Heart left ventricle (tissue), 13 donors: ENCODE results near the gene DNAJC3.

Experiments
- CTCF ChIP-seq, 12 donors: fragments of 200-600 bp; sonication (generic) in 4 of 12; IDR thresholded peaks; one replicate each; pipeline versions ENCODE4 v1.5.0 to v1.8.0; 2018 to 2022; ENCODE audit warnings: antibody characterized with exemption in 12 of 12, mild to moderate bottlenecking in 5 of 12
- POLR2A ChIP-seq, 2 donors: fragments of 450-650 bp; IDR thresholded peaks; one replicate each; pipeline ENCODE4 v1.6.1; 2017; ENCODE audit warnings: antibody characterized with exemption in 2 of 2, mild to moderate bottlenecking in 2 of 2, moderate library complexity in 2 of 2
- donor health status: ischemic (EF 13 %, LVEDD 7.1; RV severe dilation, severe dysfunction).
- donor health status: DM: no; HTN: yes; CAD: no.
- donor health status: DM: no; HTN: no; CAD: no.
- donor health status: ischemic (EF 25% LVEDD 6.9; RV normal size, moderate dysfunction).
- donor health status: ischemic (EF 25% LVEDD 5.7; RV mildly dilated, moderate dysfunction).
- donor health status: ischemic (EF 35%, LVEDD 5.7; RV mildly dilated, moderate dysfunction).
- donor health status: nonischemic (EF 11% LVEDD 7.7; RV severe dilation, severe dysfunction).
- donor health status: DM: yes; HTN: yes; CAD: no.
- donor health status: PGD.
- donor health status: ischemic (EF 29% LVEDD 5.4; RV normal size, mild dysfunction).
- donor health status: nonischemic (EF 23%, LVEDD 6.1; RV moderate dilation, normal function).

GRCh38 chr13:95728957-95729356 is 52.0 kb downstream of the DNAJC3 start:
- TF ChIP-seq CTCF (IDR thresholded peaks at IDR 0.05), result no peak
- no peak for TF ChIP-seq POLR2A (IDR thresholded peaks at IDR 0.05)
